Sciatic nerve (tissue), 1 donor: Measurements from ENCODE around the gene CYSLTR2. TPM values are rescaled to one million over a fixed set of nuclear protein-coding genes. Genes with fewer than 3 reads are reported as not detected.

Experiments
- total RNA-seq: library from RNA; stranded (reverse); fragmentation: NEBNext Ultra II Directional; extraction: Animal tissue kit (Norgen Biotek cat#: 25700); gene quantifications from one replicate; pipeline ENCODE4 v1.2.1, GENCODE V29; 2021
- donor health status: DM: no; HTN: no; CAD: no.

Gene CYSLTR2
- total RNA-seq, 1 donor from 2014 or later = 1.4 TPM

Other genes with a start within 250 kb of the CYSLTR2 start
- gene LPAR6, start 240.8 kb upstream of the CYSLTR2 start, total RNA-seq = 55.0 TPM
- 19.7 TPM for gene RCBTB2, start 120.8 kb upstream of the CYSLTR2 start, total RNA-seq